Lung (tissue), 12 donors: ENCODE results near the gene PROKR1. TPM values are rescaled to one million over a fixed set of nuclear protein-coding genes. Genes with fewer than 3 reads are reported as not detected.

Experiments used
- ATAC-seq: fragments of 200-7000 bp; cut with Tn5 transposase; one replicate; pipeline ENCODE4 v1.9.1; 2020; ENCODE audit warnings: moderate number of reproducible peaks; ENCODE audit not compliant: insufficient read depth, low FRiP score
- DNase-seq, 3 donors: peaks; one replicate each; pipeline ENCODE4 v3.0.0-alpha.2; 2013 to 2017
- H3K27ac ChIP-seq, 2 donors: one replicate each; pipeline ENCODE4 v1.5.1; 2013; ENCODE audit warnings: mild to moderate bottlenecking in 2 of 2, moderate library complexity in 2 of 2, control low read depth in 1 of 2, inconsistent platforms in 1 of 2, low read depth in 1 of 2, low read length in 1 of 2
- H3K27me3 ChIP-seq, 3 donors: one replicate each; pipeline ENCODE4 v1.5.1; 2013; ENCODE audit warnings: low read length in 2 of 3; ENCODE audit not compliant: control insufficient read depth in 3 of 3, insufficient read depth in 3 of 3
- H3K36me3 ChIP-seq, 4 donors: one replicate each; pipeline ENCODE4 v1.5.1; 2013; ENCODE audit warnings: low read length in 4 of 4, mild to moderate bottlenecking in 1 of 4, moderate library complexity in 1 of 4; ENCODE audit not compliant: control insufficient read depth in 4 of 4, insufficient read depth in 4 of 4
- H3K4me1 ChIP-seq, 5 donors: one replicate each; pipeline ENCODE4 v1.5.1; 2013; ENCODE audit warnings: low read length in 5 of 5, mild to moderate bottlenecking in 2 of 5, moderate library complexity in 1 of 5; ENCODE audit not compliant: control insufficient read depth in 5 of 5, insufficient read depth in 5 of 5
- H3K4me3 ChIP-seq: one replicate; pipeline ENCODE4 v1.5.1; 2013; ENCODE audit warnings: mild to moderate bottlenecking, control low read depth, moderate library complexity
- H3K9ac ChIP-seq, 2 donors: one replicate each; pipeline ENCODE4 v1.5.1; 2013; ENCODE audit warnings: low read length in 2 of 2, control low read depth in 1 of 2; ENCODE audit not compliant: insufficient read depth in 1 of 2
- H3K9me3 ChIP-seq, 4 donors: one replicate each; pipeline ENCODE4 v1.5.1; 2013; ENCODE audit warnings: low read length in 3 of 4, mild to moderate bottlenecking in 1 of 4, moderate library complexity in 1 of 4; ENCODE audit not compliant: control insufficient read depth in 4 of 4, insufficient read depth in 3 of 4
- CTCF ChIP-seq: IDR thresholded peaks from 2 replicates; pipeline ENCODE4 v1.5.1; 2012; ENCODE audit warnings: mild to moderate bottlenecking; ENCODE audit errors: control extremely low read depth, extremely low read depth
- WGBS, 2 donors: extraction: QIAGEN DNeasy Blood & Tissue Kit; methylation state at CpG; one replicate each; pipeline ENCODE4 v1.1.7; 2013; 5-methylcytosine and 5-hydroxymethylcytosine counted together
- polyA plus RNA-seq, 2 donors: library from polyadenylated mRNA; stranded (reverse); fragments of 200-250 nt; gene quantifications; one replicate each; pipeline ENCODE4 v1.2.1, GENCODE V29; 2013
- total RNA-seq, 2 donors: library from RNA; depleted of rRNA in 1 of 2; stranded (reverse); fragments of >200 nt in 1 of 2; gene quantifications; one replicate each; pipeline ENCODE4 v1.2.1, GENCODE V29; 2014 to 2021
- donor health status: control.
- donor health status: control.
- donor health status: Bipolar disorder and iron deficiency.
- donor health status: healthy.
- donor health status: DM: yes; HTN: yes; CAD: no.

Gene PROKR1
- total and polyA plus RNA-seq, 4 donors = 0.01 TPM; not detected in 3

- Histone ChIP-seq H3K27ac (no peak overlapping the region), H3K9ac (no peak overlapping the region), H3K4me1 (no peaks in the 10 kb centered on the region), H3K27me3 (no peaks in the 10 kb centered on the region), H3K4me3 (no peak overlapping the region), H3K36me3 (no peaks in the 10 kb centered on the region), H3K9me3 (peaks cover 0 to 5% (median 2%) of the 10 kb centered on the region in 4 donors)
- ATAC-seq = no peak
- DNase-seq = no peak
- no peak for TF ChIP-seq CTCF
Observed at GRCh38 chr2:68607837-68608236, 35.5 kb upstream of the PROKR1 start.

GRCh38 chr2:68612765-68613519 lies 30.4 kb upstream of the PROKR1 start:
- Histone ChIP-seq H3K4me3 (no peak overlapping the region), H3K27ac (no peak overlapping the region), H3K9me3 (peaks cover 0 to 3% (median 0%) of the 10 kb centered on the region in 4 donors), H3K4me1 (no peaks in the 10 kb centered on the region), H3K27me3 (no peaks in the 10 kb centered on the region), H3K9ac (no peak overlapping the region), H3K36me3 (no peaks in the 10 kb centered on the region)
- no peak for DNase-seq
- WGBS, 2 donors = 89 to 91% methylated on average over 5 of the region's 5 CpGs
- ATAC-seq = no peak
- TF ChIP-seq CTCF = no peak

GRCh38 chr2:68620772-68621171 lies 22.6 kb upstream of the PROKR1 start:
- peaks cover 0 to under 1% (median 0%) of the 10 kb centered on the region in 3 donors for H3K27me3 ChIP-seq
- no peak for TF ChIP-seq CTCF

GRCh38 chr2:68623820-68624219 lies 19.6 kb upstream of the PROKR1 start:
- H3K9me3 ChIP-seq = peaks cover 0 to 5% (median 3%) of the 10 kb centered on the region in 4 donors
- peaks cover 0 to 3% (median 0%) of the 10 kb centered on the region in 3 donors for H3K27me3 ChIP-seq
- ATAC-seq = no peak
- DNase-seq = no peak
- H3K27ac ChIP-seq = no peak overlapping the region
- no peaks in the 10 kb centered on the region for H3K4me1 ChIP-seq
- H3K4me3 ChIP-seq = no peak overlapping the region
- H3K36me3 ChIP-seq = no peaks in the 10 kb centered on the region
- H3K9ac ChIP-seq = no peak overlapping the region
- TF ChIP-seq CTCF = no peak
- 88 to 97% methylated on average over 6 of the region's 6 CpGs for WGBS, 2 donors

More at GRCh38 chr2:68620772-68621171, 22.6 kb upstream of the PROKR1 start:
- Histone ChIP-seq H3K9me3 (peaks cover 0 to 5% (median 2%) of the 10 kb centered on the region in 4 donors), H3K27ac (no peak overlapping the region), H3K4me1 (no peaks in the 10 kb centered on the region), H3K36me3 (no peaks in the 10 kb centered on the region), H3K9ac (no peak overlapping the region), H3K4me3 (no peak overlapping the region)
- ATAC-seq = no peak
- DNase-seq = no peak
